GM23338 (cell line): ENCODE data around the gene AZGP1. TPM values are rescaled to one million over a fixed set of nuclear protein-coding genes. Genes with fewer than 3 reads are reported as not detected.

Experiments used
- ATAC-seq: fragments of 200-7000 bp; cut with Tn5 transposase; 3 replicates; pipeline ENCODE4 v1.9.1; 2020
- DNase-seq: peaks from one replicate; pipeline ENCODE4 v3.0.0-alpha.2; 2015; ENCODE audit warnings: low spot score
- H2AFZ ChIP-seq: fragments of 200-600 bp; sonication (generic); 2 replicates; pipeline ENCODE4 v1.8.0; 2016; ENCODE audit warnings: antibody characterized with exemption, mild to moderate bottlenecking, moderate library complexity
- H3F3A ChIP-seq: fragments of 200-600 bp; sonication (generic); replicated peaks from 2 replicates; pipeline ENCODE4 v1.8.0; 2017; ENCODE audit warnings: antibody characterized with exemption, mixed run types, low read depth
- H3K27ac ChIP-seq: fragments of 200-600 bp; sonication (generic); 2 replicates; pipeline ENCODE4 v1.6.1; 2016; ENCODE audit warnings: low read depth
- H3K27me3 ChIP-seq: fragments of 200-600 bp; sonication (generic); 2 replicates; pipeline ENCODE4 v1.8.0; 2016; ENCODE audit warnings: mild to moderate bottlenecking, mixed run types, moderate library complexity; ENCODE audit not compliant: insufficient read depth
- H3K36me3 ChIP-seq: fragments of 200-600 bp; sonication (generic); 2 replicates; pipeline ENCODE4 v1.8.0; 2016; ENCODE audit warnings: mild to moderate bottlenecking; ENCODE audit not compliant: insufficient read depth
- H3K4me1 ChIP-seq: fragments of 200-600 bp; sonication (generic); 2 replicates; pipeline ENCODE4 v1.8.0; 2016; ENCODE audit warnings: mild to moderate bottlenecking, moderate library complexity; ENCODE audit not compliant: insufficient read depth
- H3K4me2 ChIP-seq: fragments of 200-600 bp; sonication (generic); 2 replicates; pipeline ENCODE4 v1.7.1; 2017; ENCODE audit warnings: mixed run types
- H3K4me3 ChIP-seq: fragments of 200-600 bp; sonication (generic); 2 replicates; pipeline ENCODE4 v1.6.1; 2016; ENCODE audit warnings: mixed run types
- H3K79me2 ChIP-seq: fragments of 200-600 bp; sonication (generic); replicated peaks from 2 replicates; pipeline ENCODE4 v1.8.0; 2017; ENCODE audit warnings: mild to moderate bottlenecking; ENCODE audit not compliant: insufficient read depth
- H3K9me2 ChIP-seq: fragments of 200-600 bp; sonication (generic); 2 replicates; pipeline ENCODE4 v1.8.0; 2017; ENCODE audit not compliant: insufficient read depth
- H4K20me1 ChIP-seq: fragments of 200-600 bp; sonication (generic); replicated peaks from 2 replicates; pipeline ENCODE4 v1.8.0; 2017; ENCODE audit warnings: mild to moderate bottlenecking; ENCODE audit not compliant: insufficient read depth
- H3K27ac Mint-ChIP-seq: 2 replicates; pipeline ENCODE4 v1.8.0; 2020; ENCODE audit warnings: inconsistent platforms, mild to moderate bottlenecking, moderate library complexity, mixed read lengths
- H3K27me3 Mint-ChIP-seq: 3 replicates; pipeline ENCODE4 v1.8.0; 2022; ENCODE audit warnings: low read depth, mild to moderate bottlenecking, moderate library complexity, mixed read lengths, inconsistent platforms; ENCODE audit not compliant: insufficient read depth, poor library complexity
- H3K36me3 Mint-ChIP-seq: 3 replicates; pipeline ENCODE4 v1.8.0; 2021; ENCODE audit warnings: low read depth, mild to moderate bottlenecking, inconsistent platforms, moderate library complexity, mixed read lengths
- H3K4me1 Mint-ChIP-seq: 3 replicates; pipeline ENCODE4 v1.8.0; 2020; ENCODE audit warnings: mild to moderate bottlenecking, inconsistent platforms, mixed read lengths
- H3K4me3 Mint-ChIP-seq: 3 replicates; pipeline ENCODE4 v1.8.0; 2021; ENCODE audit warnings: moderate library complexity, mild to moderate bottlenecking, inconsistent platforms, mixed read lengths
- H3K9me3 Mint-ChIP-seq: 3 replicates; pipeline ENCODE4 v1.8.0; 2020; ENCODE audit warnings: moderate library complexity, mild to moderate bottlenecking, inconsistent platforms, mixed read lengths
- CTCF ChIP-seq, 2 experiments: fragments of 200-600 bp in 1 of 2; sonication (generic) in 1 of 2; conservative IDR thresholded peaks; 2 replicates each; pipeline versions ENCODE4 v1.5.1 to v1.6.1; 2016 to 2017; ENCODE audit warnings: antibody characterized with exemption in 2 of 2, low read depth in 2 of 2, mild to moderate bottlenecking in 2 of 2, moderate library complexity in 1 of 2
- EZH2phosphoT487 ChIP-seq: fragments of 200-600 bp; sonication (generic); IDR thresholded peaks from one replicate; pipeline ENCODE4 v1.8.1; 2018; ENCODE audit warnings: antibody characterized with exemption; ENCODE audit not compliant: unreplicated experiment
- ZNF462 ChIP-seq: fragments of 250-450 bp; sonication (Bioruptor Pico); IDR thresholded peaks from 2 replicates; pipeline ENCODE4 v1.5.0; 2020; ENCODE audit warnings: mild to moderate bottlenecking, moderate library complexity
- polyA plus RNA-seq: library from polyadenylated mRNA; unstranded; fragments of >200 nt; fragmentation: Nextera tagmentation; extraction: Ambion mirVana; gene quantifications from 2 replicates; pipeline ENCODE4 v1.2.1, GENCODE V29; 2016
- total RNA-seq: library from RNA; depleted of rRNA; stranded (reverse); fragments of >200 nt; shearing (Covaris generic); gene quantifications from 2 replicates; pipeline ENCODE4 v1.2.3, GENCODE V29; 2014
- TF ChIP-seq, protein P1 (sequence below): IDR thresholded peaks from one replicate; pipeline ENCODE4 v1.6.1; 2018; ENCODE audit warnings: antibody characterized with exemption; ENCODE audit not compliant: unreplicated experiment

AZGP1 gene
- total and polyA plus RNA-seq, 2 experiments from 2014 or later = 0.17 to 1.3 TPM

- peak within 1 kb of the TSS; percentile 48 for H2AFZ ChIP-seq
- TF ChIP-seq, protein P1, sequence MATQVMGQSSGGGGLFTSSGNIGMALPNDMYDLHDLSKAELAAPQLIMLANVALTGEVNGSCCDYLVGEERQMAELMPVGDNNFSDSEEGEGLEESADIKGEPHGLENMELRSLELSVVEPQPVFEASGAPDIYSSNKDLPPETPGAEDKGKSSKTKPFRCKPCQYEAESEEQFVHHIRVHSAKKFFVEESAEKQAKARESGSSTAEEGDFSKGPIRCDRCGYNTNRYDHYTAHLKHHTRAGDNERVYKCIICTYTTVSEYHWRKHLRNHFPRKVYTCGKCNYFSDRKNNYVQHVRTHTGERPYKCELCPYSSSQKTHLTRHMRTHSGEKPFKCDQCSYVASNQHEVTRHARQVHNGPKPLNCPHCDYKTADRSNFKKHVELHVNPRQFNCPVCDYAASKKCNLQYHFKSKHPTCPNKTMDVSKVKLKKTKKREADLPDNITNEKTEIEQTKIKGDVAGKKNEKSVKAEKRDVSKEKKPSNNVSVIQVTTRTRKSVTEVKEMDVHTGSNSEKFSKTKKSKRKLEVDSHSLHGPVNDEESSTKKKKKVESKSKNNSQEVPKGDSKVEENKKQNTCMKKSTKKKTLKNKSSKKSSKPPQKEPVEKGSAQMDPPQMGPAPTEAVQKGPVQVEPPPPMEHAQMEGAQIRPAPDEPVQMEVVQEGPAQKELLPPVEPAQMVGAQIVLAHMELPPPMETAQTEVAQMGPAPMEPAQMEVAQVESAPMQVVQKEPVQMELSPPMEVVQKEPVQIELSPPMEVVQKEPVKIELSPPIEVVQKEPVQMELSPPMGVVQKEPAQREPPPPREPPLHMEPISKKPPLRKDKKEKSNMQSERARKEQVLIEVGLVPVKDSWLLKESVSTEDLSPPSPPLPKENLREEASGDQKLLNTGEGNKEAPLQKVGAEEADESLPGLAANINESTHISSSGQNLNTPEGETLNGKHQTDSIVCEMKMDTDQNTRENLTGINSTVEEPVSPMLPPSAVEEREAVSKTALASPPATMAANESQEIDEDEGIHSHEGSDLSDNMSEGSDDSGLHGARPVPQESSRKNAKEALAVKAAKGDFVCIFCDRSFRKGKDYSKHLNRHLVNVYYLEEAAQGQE = no peak
- TF ChIP-seq EZH2phosphoT487 (no peak), CTCF (conservative IDR thresholded peaks at IDR 0.05; ENCODE audit: low read depth in 2 of 2) (peak; percentile 54 to 82), ZNF462 (peak; percentile 57; the same call in 1 of the 2 replicates)
Observed at GRCh38 chr7:99928994-99929729, 46.7 kb downstream of the AZGP1 start, which contains the start of gene GJC3. Gene GJC3 (minus strand): TSS chr7:99929620. CDS start chr7:99929620, 0 bp downstream.

More at GRCh38 chr7:99928994-99929729, 46.7 kb downstream of the AZGP1 start, which contains the start of gene GJC3:
- Histone ChIP-seq H3K79me2 (no peaks in the 10 kb centered on the region), H3K4me3 (peak within 1 kb of the TSS; percentile 49), H3K27me3 (no peaks in the 10 kb centered on the region), H3K4me2 (peak within 1 kb of the TSS; percentile 70), H3K36me3 (no peaks in the 10 kb centered on the region), H3F3A (no peaks in the 10 kb centered on the region), H3K4me1 (peaks cover 9% of the 10 kb centered on the region), H4K20me1 (no peaks in the 10 kb centered on the region), H3K9me2 (peaks cover 24% of the 10 kb centered on the region), H3K27ac (no peak within 1 kb of the TSS; the same call in 1 of the 2 replicates)
- H3K9me3 Mint-ChIP-seq = no peaks in the 10 kb centered on the region
- peaks cover 32% of the 10 kb centered on the region for H3K4me1 Mint-ChIP-seq
- peak within 1 kb of the TSS; percentile 65 for H3K4me3 Mint-ChIP-seq
- peak; percentile 84 for DNase-seq
- H3K27me3 Mint-ChIP-seq = peaks cover 12% of the 10 kb centered on the region
- peaks cover 6% of the 10 kb centered on the region; the same call in 2 of the 3 replicates for H3K36me3 Mint-ChIP-seq
- ATAC-seq = peak; percentile 98
- no peak within 1 kb of the TSS for H3K27ac Mint-ChIP-seq
